ENCODE measurements around the gene ABCA4.

ABCA4 gene

DNA sequence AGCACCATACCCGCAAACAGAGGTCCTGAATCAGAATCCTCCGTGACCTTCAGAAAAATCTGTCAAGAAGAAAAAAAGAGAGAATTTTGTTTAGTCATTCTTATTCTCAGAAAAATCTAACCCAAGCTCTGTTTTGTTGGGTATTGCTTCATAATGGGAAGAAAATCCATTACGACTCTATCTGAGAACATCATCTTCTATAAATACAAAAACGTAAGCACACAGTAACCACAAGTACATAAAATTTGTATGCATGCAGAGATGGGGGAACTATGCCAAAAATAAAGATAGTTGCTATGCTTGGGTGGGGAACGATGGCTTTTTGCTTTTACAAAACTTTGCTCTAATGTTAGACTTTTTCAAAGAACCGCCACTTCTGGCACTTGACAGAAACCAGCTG lies 84.2 kb downstream of the ABCA4 start (continued):
- TF ChIP-seq, protein P1, sequence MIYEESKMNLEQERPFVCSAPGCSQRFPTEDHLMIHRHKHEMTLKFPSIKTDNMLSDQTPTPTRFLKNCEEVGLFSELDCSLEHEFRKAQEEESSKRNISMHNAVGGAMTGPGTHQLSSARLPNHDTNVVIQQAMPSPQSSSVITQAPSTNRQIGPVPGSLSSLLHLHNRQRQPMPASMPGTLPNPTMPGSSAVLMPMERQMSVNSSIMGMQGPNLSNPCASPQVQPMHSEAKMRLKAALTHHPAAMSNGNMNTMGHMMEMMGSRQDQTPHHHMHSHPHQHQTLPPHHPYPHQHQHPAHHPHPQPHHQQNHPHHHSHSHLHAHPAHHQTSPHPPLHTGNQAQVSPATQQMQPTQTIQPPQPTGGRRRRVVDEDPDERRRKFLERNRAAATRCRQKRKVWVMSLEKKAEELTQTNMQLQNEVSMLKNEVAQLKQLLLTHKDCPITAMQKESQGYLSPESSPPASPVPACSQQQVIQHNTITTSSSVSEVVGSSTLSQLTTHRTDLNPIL (CRISPR knock-in tag; IDR thresholded peaks at IDR 0.05; ENCODE audit: low read depth): no peak
- TF ChIP-seq ZNF8 (CRISPR knock-in tag; IDR thresholded peaks at IDR 0.05): no peak

DNA sequence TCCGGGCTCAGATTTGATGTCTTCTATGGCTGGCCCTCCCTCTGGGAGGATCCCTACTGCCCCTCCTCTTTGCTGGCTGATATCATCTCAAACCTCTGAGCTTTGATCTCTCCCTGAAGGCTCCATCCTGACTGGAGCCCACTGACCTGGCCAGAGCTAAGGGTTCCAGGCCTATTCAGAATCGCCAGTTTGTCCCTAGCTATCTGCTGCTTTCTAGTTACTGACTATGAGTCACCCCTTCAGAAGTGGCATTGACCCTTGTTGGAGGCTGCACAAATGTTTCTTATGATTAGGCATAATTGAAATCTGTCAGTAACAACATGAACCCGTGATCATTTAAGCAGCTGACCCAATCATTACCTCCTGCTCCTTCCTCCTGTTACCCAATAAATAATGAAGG lies 87.1 kb downstream of the ABCA4 start:
- TF ChIP-seq ZNF70 (CRISPR knock-in tag; IDR thresholded peaks at IDR 0.05) (no peak), ISL1 (CRISPR knock-in tag; IDR thresholded peaks at IDR 0.05) (no peak), PPARA (CRISPR knock-in tag; IDR thresholded peaks at IDR 0.05; ENCODE audit: borderline replicate concordance) (no peak), ESRRG (CRISPR knock-in tag; IDR thresholded peaks at IDR 0.05) (no peak)
- TF ChIP-seq, protein P2, sequence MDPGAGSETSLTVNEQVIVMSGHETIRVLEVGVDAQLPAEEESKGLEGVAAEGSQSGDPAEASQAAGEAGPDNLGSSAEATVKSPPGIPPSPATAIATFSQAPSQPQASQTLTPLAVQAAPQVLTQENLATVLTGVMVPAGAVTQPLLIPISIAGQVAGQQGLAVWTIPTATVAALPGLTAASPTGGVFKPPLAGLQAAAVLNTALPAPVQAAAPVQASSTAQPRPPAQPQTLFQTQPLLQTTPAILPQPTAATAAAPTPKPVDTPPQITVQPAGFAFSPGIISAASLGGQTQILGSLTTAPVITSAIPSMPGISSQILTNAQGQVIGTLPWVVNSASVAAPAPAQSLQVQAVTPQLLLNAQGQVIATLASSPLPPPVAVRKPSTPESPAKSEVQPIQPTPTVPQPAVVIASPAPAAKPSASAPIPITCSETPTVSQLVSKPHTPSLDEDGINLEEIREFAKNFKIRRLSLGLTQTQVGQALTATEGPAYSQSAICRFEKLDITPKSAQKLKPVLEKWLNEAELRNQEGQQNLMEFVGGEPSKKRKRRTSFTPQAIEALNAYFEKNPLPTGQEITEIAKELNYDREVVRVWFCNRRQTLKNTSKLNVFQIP (CRISPR knock-in tag; IDR thresholded peaks at IDR 0.05; ENCODE audit: borderline replicate concordance, low read depth): no peak
- peak; percentile 59 for ATAC-seq

DNA sequence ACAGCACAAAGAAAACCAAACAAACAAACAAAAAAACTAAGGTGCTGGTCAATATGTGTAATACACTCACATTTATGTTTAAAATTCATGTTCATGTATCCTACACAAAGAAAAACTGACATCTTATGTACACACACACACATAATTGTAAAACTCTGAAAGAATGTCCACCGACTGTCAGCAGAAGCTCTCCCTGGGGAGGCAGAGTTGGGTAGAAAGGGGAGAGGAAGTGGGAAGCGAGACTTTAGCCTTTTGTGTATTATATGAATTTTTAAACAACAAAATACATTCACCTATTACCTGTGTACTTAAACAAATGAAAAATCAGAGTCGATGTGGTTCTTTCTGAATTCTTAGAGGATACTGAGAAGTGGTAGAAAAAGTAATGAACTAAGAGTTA lies 88.3 kb downstream of the ABCA4 start:
- TF ChIP-seq CSDC2 (CRISPR knock-in tag; IDR thresholded peaks at IDR 0.05): no peak
- no peak for TF ChIP-seq SNAI2 (CRISPR knock-in tag; IDR thresholded peaks at IDR 0.05)
- no peak for TF ChIP-seq PPARA (CRISPR knock-in tag; IDR thresholded peaks at IDR 0.05; ENCODE audit: borderline replicate concordance)
- TF ChIP-seq OSR1 (CRISPR knock-in tag; IDR thresholded peaks at IDR 0.05): no peak
- no peak for TF ChIP-seq ESRRG (CRISPR knock-in tag; IDR thresholded peaks at IDR 0.05)
- no peak for TF ChIP-seq ARNTL (CRISPR knock-in tag; IDR thresholded peaks at IDR 0.05; ENCODE audit: borderline replicate concordance, low read depth)
- TF ChIP-seq ZNF8 (CRISPR knock-in tag; IDR thresholded peaks at IDR 0.05): no peak
- TF ChIP-seq, protein P2 (CRISPR knock-in tag; IDR thresholded peaks at IDR 0.05; ENCODE audit: borderline replicate concordance, low read depth): no peak
- no peak for ATAC-seq

DNA sequence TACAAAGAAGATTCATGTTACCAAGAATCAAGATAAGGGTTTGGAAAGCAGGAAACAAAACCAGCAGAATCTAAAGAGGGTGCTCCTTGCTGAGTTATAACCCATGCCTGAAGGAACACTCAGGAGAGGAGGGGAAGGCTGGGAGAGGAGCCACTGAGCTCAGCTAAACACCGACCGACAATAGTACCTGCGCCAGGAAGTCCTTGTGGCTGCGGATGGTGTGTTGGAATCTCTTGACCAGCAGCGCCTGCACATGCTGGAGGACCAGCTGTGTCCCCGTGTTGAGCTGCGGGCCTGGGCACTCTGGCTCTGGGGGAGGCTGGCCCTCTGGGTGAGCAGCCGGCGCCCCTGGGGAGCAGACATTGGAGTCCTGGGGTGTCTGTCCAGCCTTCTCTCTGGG lies 89.4 kb downstream of the ABCA4 start:
- TF ChIP-seq TCF4 (CRISPR knock-in tag; IDR thresholded peaks at IDR 0.05; ENCODE audit: borderline replicate concordance): no peak
- TF ChIP-seq CSDC2 (CRISPR knock-in tag; IDR thresholded peaks at IDR 0.05): no peak
- no peak for ATAC-seq

DNA sequence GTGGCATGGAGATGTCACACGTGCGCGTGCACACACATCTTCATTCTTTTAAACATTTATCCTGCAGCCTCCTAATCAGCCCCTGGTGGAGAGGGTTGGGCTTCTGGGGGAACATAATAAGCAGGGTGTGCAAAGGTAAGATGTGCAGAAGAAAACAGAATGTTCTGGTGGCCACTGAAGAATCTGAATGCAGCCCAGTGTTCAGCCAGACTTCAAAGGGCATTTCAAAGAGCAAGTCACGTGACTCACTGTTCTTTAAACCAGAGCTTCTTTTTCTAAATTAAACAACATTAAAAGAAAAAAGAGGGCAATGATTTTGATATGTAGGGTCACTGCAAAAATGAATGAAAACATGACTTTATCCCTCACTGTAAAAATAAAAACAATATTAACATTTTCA lies 89.8 kb downstream of the ABCA4 start:
- no peak for ATAC-seq
- TF ChIP-seq CSDC2 (CRISPR knock-in tag; IDR thresholded peaks at IDR 0.05): no peak
- no peak for TF ChIP-seq OSR1 (CRISPR knock-in tag; IDR thresholded peaks at IDR 0.05)
- no peak for TF ChIP-seq ZNF70 (CRISPR knock-in tag; IDR thresholded peaks at IDR 0.05)
- no peak for TF ChIP-seq TCF4 (CRISPR knock-in tag; IDR thresholded peaks at IDR 0.05; ENCODE audit: borderline replicate concordance)
- no peak for TF ChIP-seq ZNF8 (CRISPR knock-in tag; IDR thresholded peaks at IDR 0.05)
- TF ChIP-seq TOX (CRISPR knock-in tag; IDR thresholded peaks at IDR 0.05; ENCODE audit: borderline replicate concordance): no peak
- TF ChIP-seq, protein P3, sequence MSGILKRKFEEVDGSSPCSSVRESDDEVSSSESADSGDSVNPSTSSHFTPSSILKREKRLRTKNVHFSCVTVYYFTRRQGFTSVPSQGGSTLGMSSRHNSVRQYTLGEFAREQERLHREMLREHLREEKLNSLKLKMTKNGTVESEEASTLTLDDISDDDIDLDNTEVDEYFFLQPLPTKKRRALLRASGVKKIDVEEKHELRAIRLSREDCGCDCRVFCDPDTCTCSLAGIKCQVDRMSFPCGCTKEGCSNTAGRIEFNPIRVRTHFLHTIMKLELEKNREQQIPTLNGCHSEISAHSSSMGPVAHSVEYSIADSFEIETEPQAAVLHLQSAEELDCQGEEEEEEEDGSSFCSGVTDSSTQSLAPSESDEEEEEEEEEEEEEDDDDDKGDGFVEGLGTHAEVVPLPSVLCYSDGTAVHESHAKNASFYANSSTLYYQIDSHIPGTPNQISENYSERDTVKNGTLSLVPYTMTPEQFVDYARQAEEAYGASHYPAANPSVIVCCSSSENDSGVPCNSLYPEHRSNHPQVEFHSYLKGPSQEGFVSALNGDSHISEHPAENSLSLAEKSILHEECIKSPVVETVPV (CRISPR knock-in tag; IDR thresholded peaks at IDR 0.05): no peak
- TF ChIP-seq SNAI2 (CRISPR knock-in tag; IDR thresholded peaks at IDR 0.05): no peak
- no peak for TF ChIP-seq PPARA (CRISPR knock-in tag; IDR thresholded peaks at IDR 0.05; ENCODE audit: borderline replicate concordance)
- TF ChIP-seq BACH2 (CRISPR knock-in tag; IDR thresholded peaks at IDR 0.05; ENCODE audit: borderline replicate concordance): no peak
- TF ChIP-seq, protein P4, sequence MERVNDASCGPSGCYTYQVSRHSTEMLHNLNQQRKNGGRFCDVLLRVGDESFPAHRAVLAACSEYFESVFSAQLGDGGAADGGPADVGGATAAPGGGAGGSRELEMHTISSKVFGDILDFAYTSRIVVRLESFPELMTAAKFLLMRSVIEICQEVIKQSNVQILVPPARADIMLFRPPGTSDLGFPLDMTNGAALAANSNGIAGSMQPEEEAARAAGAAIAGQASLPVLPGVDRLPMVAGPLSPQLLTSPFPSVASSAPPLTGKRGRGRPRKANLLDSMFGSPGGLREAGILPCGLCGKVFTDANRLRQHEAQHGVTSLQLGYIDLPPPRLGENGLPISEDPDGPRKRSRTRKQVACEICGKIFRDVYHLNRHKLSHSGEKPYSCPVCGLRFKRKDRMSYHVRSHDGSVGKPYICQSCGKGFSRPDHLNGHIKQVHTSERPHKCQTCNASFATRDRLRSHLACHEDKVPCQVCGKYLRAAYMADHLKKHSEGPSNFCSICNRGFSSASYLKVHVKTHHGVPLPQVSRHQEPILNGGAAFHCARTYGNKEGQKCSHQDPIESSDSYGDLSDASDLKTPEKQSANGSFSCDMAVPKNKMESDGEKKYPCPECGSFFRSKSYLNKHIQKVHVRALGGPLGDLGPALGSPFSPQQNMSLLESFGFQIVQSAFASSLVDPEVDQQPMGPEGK (CRISPR knock-in tag; IDR thresholded peaks at IDR 0.05; ENCODE audit: borderline replicate concordance): no peak
- TF ChIP-seq RARB (CRISPR knock-in tag; IDR thresholded peaks at IDR 0.05): no peak
- TF ChIP-seq ESRRG (CRISPR knock-in tag; IDR thresholded peaks at IDR 0.05): no peak
- TF ChIP-seq, protein P1 (CRISPR knock-in tag; IDR thresholded peaks at IDR 0.05; ENCODE audit: low read depth): no peak
- no peak for TF ChIP-seq ZFP3 (CRISPR knock-in tag; IDR thresholded peaks at IDR 0.05)
- TF ChIP-seq, protein P5, sequence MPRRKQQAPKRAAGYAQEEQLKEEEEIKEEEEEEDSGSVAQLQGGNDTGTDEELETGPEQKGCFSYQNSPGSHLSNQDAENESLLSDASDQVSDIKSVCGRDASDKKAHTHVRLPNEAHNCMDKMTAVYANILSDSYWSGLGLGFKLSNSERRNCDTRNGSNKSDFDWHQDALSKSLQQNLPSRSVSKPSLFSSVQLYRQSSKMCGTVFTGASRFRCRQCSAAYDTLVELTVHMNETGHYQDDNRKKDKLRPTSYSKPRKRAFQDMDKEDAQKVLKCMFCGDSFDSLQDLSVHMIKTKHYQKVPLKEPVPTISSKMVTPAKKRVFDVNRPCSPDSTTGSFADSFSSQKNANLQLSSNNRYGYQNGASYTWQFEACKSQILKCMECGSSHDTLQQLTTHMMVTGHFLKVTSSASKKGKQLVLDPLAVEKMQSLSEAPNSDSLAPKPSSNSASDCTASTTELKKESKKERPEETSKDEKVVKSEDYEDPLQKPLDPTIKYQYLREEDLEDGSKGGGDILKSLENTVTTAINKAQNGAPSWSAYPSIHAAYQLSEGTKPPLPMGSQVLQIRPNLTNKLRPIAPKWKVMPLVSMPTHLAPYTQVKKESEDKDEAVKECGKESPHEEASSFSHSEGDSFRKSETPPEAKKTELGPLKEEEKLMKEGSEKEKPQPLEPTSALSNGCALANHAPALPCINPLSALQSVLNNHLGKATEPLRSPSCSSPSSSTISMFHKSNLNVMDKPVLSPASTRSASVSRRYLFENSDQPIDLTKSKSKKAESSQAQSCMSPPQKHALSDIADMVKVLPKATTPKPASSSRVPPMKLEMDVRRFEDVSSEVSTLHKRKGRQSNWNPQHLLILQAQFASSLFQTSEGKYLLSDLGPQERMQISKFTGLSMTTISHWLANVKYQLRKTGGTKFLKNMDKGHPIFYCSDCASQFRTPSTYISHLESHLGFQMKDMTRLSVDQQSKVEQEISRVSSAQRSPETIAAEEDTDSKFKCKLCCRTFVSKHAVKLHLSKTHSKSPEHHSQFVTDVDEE (CRISPR knock-in tag; IDR thresholded peaks at IDR 0.05): no peak
- no peak for TF ChIP-seq ARNTL (CRISPR knock-in tag; IDR thresholded peaks at IDR 0.05; ENCODE audit: borderline replicate concordance, low read depth)
- TF ChIP-seq ZNF565 (CRISPR knock-in tag; conservative IDR thresholded peaks at IDR 0.05; ENCODE audit: low read depth): no peak

Measured in SK-N-SH treated with all-trans-retinoic acid at 6 μM for 48 hours (cell line).